Neuronal stem cell (in vitro differentiated cells): ENCODE data around the gene EMC7.

Experiments
- DNase-seq: peaks from one replicate; pipeline ENCODE4 v3.0.0-alpha.2; 2013; ENCODE audit warnings: low spot score
- H2AFZ ChIP-seq: one replicate; pipeline ENCODE4 v1.6.1; 2013; ENCODE audit warnings: mild to moderate bottlenecking, low read length, inconsistent platforms
- H2AK5ac ChIP-seq: 2 replicates; pipeline ENCODE4 v1.6.1; 2013; ENCODE audit warnings: low read depth, mild to moderate bottlenecking, inconsistent platforms, low read length, moderate library complexity, mixed read lengths
- H2BK120ac ChIP-seq: 2 replicates; pipeline ENCODE4 v1.6.1; 2013; ENCODE audit warnings: low read depth, mild to moderate bottlenecking, inconsistent platforms, low read length, moderate library complexity, mixed read lengths
- H2BK12ac ChIP-seq: one replicate; pipeline ENCODE4 v1.6.1; 2013; ENCODE audit warnings: low read length, inconsistent platforms
- H2BK15ac ChIP-seq: 2 replicates; pipeline ENCODE4 v1.6.1; 2013; ENCODE audit warnings: mild to moderate bottlenecking, low read length, inconsistent platforms, mixed read lengths
- H2BK5ac ChIP-seq: one replicate; pipeline ENCODE4 v1.6.1; 2013; ENCODE audit warnings: inconsistent platforms, mild to moderate bottlenecking, low read length, moderate library complexity
- H3K14ac ChIP-seq: one replicate; pipeline ENCODE4 v1.6.1; 2013; ENCODE audit warnings: low read length, inconsistent platforms
- H3K18ac ChIP-seq: 2 replicates; pipeline ENCODE4 v1.6.1; 2013; ENCODE audit warnings: low read length, inconsistent platforms
- H3K23ac ChIP-seq: 2 replicates; pipeline ENCODE4 v1.6.1; 2013; ENCODE audit warnings: low read depth, mild to moderate bottlenecking, mixed read lengths, low read length, inconsistent platforms; ENCODE audit not compliant: poor library complexity
- H3K27ac ChIP-seq: replicated peaks from 3 replicates; pipeline ENCODE4 v1.5.1; 2013; ENCODE audit warnings: low read length, inconsistent platforms
- H3K27me3 ChIP-seq, 3 experiments: 2 replicates each; pipeline ENCODE4 v1.6.1; 2013; ENCODE audit warnings: low read length in 3 of 3, mild to moderate bottlenecking in 2 of 3, inconsistent platforms in 1 of 3, low read depth in 1 of 3, mixed read lengths in 1 of 3, moderate library complexity in 1 of 3; ENCODE audit not compliant: control insufficient read depth in 3 of 3, insufficient read depth in 3 of 3
- H3K36me3 ChIP-seq, 2 donors: replicated peaks in 1 of 2; 2 replicates each; pipeline ENCODE4 v1.6.1; 2013; ENCODE audit warnings: low read length in 2 of 2; ENCODE audit not compliant: control insufficient read depth in 2 of 2, insufficient read depth in 2 of 2
- H3K4ac ChIP-seq: 2 replicates; pipeline ENCODE4 v1.6.1; 2013; ENCODE audit warnings: inconsistent platforms, mild to moderate bottlenecking, low read length, moderate library complexity
- H3K4me1 ChIP-seq, 2 donors: 1 replicate in 1 of 2; 2 replicates in 1 of 2; pipeline ENCODE4 v1.6.1; 2013; ENCODE audit warnings: low read length in 2 of 2, low read depth in 1 of 2; ENCODE audit not compliant: control insufficient read depth in 2 of 2, insufficient read depth in 1 of 2
- H3K4me2 ChIP-seq: one replicate; pipeline ENCODE4 v1.6.1; 2013; ENCODE audit warnings: mild to moderate bottlenecking, low read length, inconsistent platforms; ENCODE audit not compliant: insufficient read depth, poor library complexity, severe bottlenecking
- H3K4me3 ChIP-seq, 2 donors: 2 replicates each; pipeline ENCODE4 v1.5.1; 2013; ENCODE audit warnings: low read length in 2 of 2, mild to moderate bottlenecking in 2 of 2, inconsistent platforms in 1 of 2, moderate library complexity in 1 of 2
- H3K79me1 ChIP-seq: one replicate; pipeline ENCODE4 v1.6.1; 2013; ENCODE audit warnings: low read depth, mild to moderate bottlenecking, inconsistent platforms, low read length, moderate library complexity
- H3K9ac ChIP-seq: one replicate; pipeline ENCODE4 v1.6.1; 2013; ENCODE audit warnings: mild to moderate bottlenecking, low read depth, low read length, inconsistent platforms; ENCODE audit not compliant: poor library complexity
- H3K9me3 ChIP-seq, 2 donors: replicated peaks in 1 of 2; 2 replicates each; pipeline versions ENCODE3 to v1.6.1; 2013; ENCODE audit warnings: low read length in 2 of 2, mild to moderate bottlenecking in 2 of 2, inconsistent platforms in 1 of 2, low read depth in 1 of 2, mixed read lengths in 1 of 2, moderate library complexity in 1 of 2; ENCODE audit not compliant: control insufficient read depth in 2 of 2, insufficient read depth in 1 of 2
- H4K8ac ChIP-seq: one replicate; pipeline ENCODE4 v1.6.1; 2013; ENCODE audit warnings: low read depth, mild to moderate bottlenecking, inconsistent platforms, low read length, moderate library complexity
- H4K91ac ChIP-seq: one replicate; pipeline ENCODE4 v1.6.1; 2013; ENCODE audit warnings: low read length, low read depth, mild to moderate bottlenecking, inconsistent platforms; ENCODE audit not compliant: poor library complexity
- WGBS, 2 donors: extraction: QIAGEN DNeasy Blood & Tissue Kit; methylation state at CpG; one replicate each; pipeline ENCODE4 v1.1.7; 2013; ENCODE audit warnings: missing lambda C conversion rate in 2 of 2, mixed read lengths in 1 of 2; ENCODE audit not compliant: insufficient read length in 2 of 2, insufficient replicate concordance in 1 of 2; ENCODE audit errors: extremely low coverage in 2 of 2; 5-methylcytosine and 5-hydroxymethylcytosine counted together

Gene EMC7

GRCh38 chr15:34128898-34129297 lies 27.2 kb upstream of the EMC7 start:
- Histone ChIP-seq H4K91ac (no peak overlapping the region), H2BK15ac (no peak overlapping the region)
- no CpG with 5 or more reads among the region's 2 CpGs for WGBS, 2 donors

GRCh38 chr15:34126522-34126921 lies 24.9 kb upstream of the EMC7 start:
- Histone ChIP-seq H3K14ac (no peak overlapping the region), H2BK5ac (no peak overlapping the region), H2AFZ (no peak overlapping the region), H3K27ac (no peak overlapping the region), H3K23ac (no peak overlapping the region), H4K91ac (no peak overlapping the region), H3K4me1 (peaks cover 0 to 4% of the 10 kb centered on the region in 2 donors), H3K9me3 (no peaks in the 10 kb centered on the region), H3K4me2 (no peak overlapping the region), H3K4me3 (no peak overlapping the region), H3K36me3 (no peaks in the 10 kb centered on the region), H3K18ac (no peak overlapping the region), H2BK12ac (no peak overlapping the region), H3K9ac (no peak overlapping the region), H2BK15ac (no peak overlapping the region), H3K4ac (no peak overlapping the region), H2BK120ac (no peak overlapping the region), H4K8ac (no peak overlapping the region), H2AK5ac (no peak overlapping the region), H3K27me3 (no peaks in the 10 kb centered on the region), H3K79me1 (no peaks in the 10 kb centered on the region)
- no peak for DNase-seq

More at GRCh38 chr15:34128898-34129297, 27.2 kb upstream of the EMC7 start:
- Histone ChIP-seq H3K27ac (no peak overlapping the region), H3K14ac (no peak overlapping the region), H3K9ac (no peak overlapping the region), H3K4ac (no peak overlapping the region), H2AFZ (no peak overlapping the region), H3K79me1 (no peaks in the 10 kb centered on the region), H2BK12ac (no peak overlapping the region), H3K36me3 (peaks cover 0 to 1% of the 10 kb centered on the region in 2 donors), H3K9me3 (no peaks in the 10 kb centered on the region), H2AK5ac (no peak overlapping the region), H3K4me2 (no peak overlapping the region), H3K23ac (no peak overlapping the region), H3K18ac (no peak overlapping the region), H3K4me1 (peaks cover 0 to 4% of the 10 kb centered on the region in 2 donors), H3K4me3 (no peak overlapping the region), H3K27me3 (no peaks in the 10 kb centered on the region), H2BK120ac (no peak overlapping the region), H4K8ac (no peak overlapping the region), H2BK5ac (no peak overlapping the region)
- no peak for DNase-seq

GRCh38 chr15:34125945-34126344 lies 24.3 kb upstream of the EMC7 start:
- no peak overlapping the region for H2BK120ac ChIP-seq
- H3K4ac ChIP-seq, result no peak overlapping the region
- peaks cover 0 to 4% of the 10 kb centered on the region in 2 donors for H3K4me1 ChIP-seq
- no peaks in the 10 kb centered on the region for H3K79me1 ChIP-seq
- no peak overlapping the region for H2BK5ac ChIP-seq
- H2BK12ac ChIP-seq, result no peak overlapping the region
- H4K8ac ChIP-seq, result no peak overlapping the region
- H3K27me3 ChIP-seq, result no peaks in the 10 kb centered on the region
- H4K91ac ChIP-seq, result no peak overlapping the region
- no peak overlapping the region for H3K9ac ChIP-seq
- no peak for DNase-seq
- H3K14ac ChIP-seq, result no peak overlapping the region
- H3K18ac ChIP-seq, result no peak overlapping the region
- no peak overlapping the region for H3K4me3 ChIP-seq
- H2AK5ac ChIP-seq, result no peak overlapping the region
- no CpG with 5 or more reads among the region's 1 CpG for WGBS, 2 donors
- H3K23ac ChIP-seq, result no peak overlapping the region
- H3K36me3 ChIP-seq, result no peaks in the 10 kb centered on the region
- H3K27ac ChIP-seq, result no peak overlapping the region
- no peak overlapping the region for H2BK15ac ChIP-seq
- no peak overlapping the region for H2AFZ ChIP-seq
- H3K4me2 ChIP-seq, result no peak overlapping the region
- no peaks in the 10 kb centered on the region for H3K9me3 ChIP-seq

GRCh38 chr15:34124651-34125050 lies 23.0 kb upstream of the EMC7 start:
- no peak overlapping the region for H4K91ac ChIP-seq
- no peak overlapping the region for H3K4ac ChIP-seq
- no peaks in the 10 kb centered on the region for H3K36me3 ChIP-seq
- H3K14ac ChIP-seq, result no peak overlapping the region
- H2BK5ac ChIP-seq, result no peak overlapping the region
- H4K8ac ChIP-seq, result no peak overlapping the region
- no peak for DNase-seq
- H2AK5ac ChIP-seq, result no peak overlapping the region
- H3K4me1 ChIP-seq, result peaks cover 0 to 4% of the 10 kb centered on the region in 2 donors
- H3K79me1 ChIP-seq, result no peaks in the 10 kb centered on the region
- no peaks in the 10 kb centered on the region for H3K9me3 ChIP-seq
- no peak overlapping the region for H3K9ac ChIP-seq
- H3K27me3 ChIP-seq, result no peaks in the 10 kb centered on the region
- no peak overlapping the region for H2BK12ac ChIP-seq
- no peak overlapping the region for H2BK15ac ChIP-seq
- no peak overlapping the region for H3K4me2 ChIP-seq
- H2AFZ ChIP-seq, result no peak overlapping the region
- H3K27ac ChIP-seq, result no peak overlapping the region
- no peak overlapping the region for H3K4me3 ChIP-seq
- no peak overlapping the region for H3K18ac ChIP-seq
- H3K23ac ChIP-seq, result no peak overlapping the region
- no peak overlapping the region for H2BK120ac ChIP-seq
- WGBS, 2 donors, result no CpG with 5 or more reads among the region's 4 CpGs
